Measurements from ENCODE around the gene ZNF324. TPM values are rescaled to one million over a fixed set of nuclear protein-coding genes. Genes with fewer than 3 reads are reported as not detected.
A peak's percentile ranks its signal among the peaks of the same experiment; 100 is the strongest.

ZNF324 gene
- total and polyA plus RNA-seq, 2 of the 13 experiments (the other 11 are each of a cell fraction or from before 2014, with no cell fraction given) = 1.1 to 4.7 TPM

DNA sequence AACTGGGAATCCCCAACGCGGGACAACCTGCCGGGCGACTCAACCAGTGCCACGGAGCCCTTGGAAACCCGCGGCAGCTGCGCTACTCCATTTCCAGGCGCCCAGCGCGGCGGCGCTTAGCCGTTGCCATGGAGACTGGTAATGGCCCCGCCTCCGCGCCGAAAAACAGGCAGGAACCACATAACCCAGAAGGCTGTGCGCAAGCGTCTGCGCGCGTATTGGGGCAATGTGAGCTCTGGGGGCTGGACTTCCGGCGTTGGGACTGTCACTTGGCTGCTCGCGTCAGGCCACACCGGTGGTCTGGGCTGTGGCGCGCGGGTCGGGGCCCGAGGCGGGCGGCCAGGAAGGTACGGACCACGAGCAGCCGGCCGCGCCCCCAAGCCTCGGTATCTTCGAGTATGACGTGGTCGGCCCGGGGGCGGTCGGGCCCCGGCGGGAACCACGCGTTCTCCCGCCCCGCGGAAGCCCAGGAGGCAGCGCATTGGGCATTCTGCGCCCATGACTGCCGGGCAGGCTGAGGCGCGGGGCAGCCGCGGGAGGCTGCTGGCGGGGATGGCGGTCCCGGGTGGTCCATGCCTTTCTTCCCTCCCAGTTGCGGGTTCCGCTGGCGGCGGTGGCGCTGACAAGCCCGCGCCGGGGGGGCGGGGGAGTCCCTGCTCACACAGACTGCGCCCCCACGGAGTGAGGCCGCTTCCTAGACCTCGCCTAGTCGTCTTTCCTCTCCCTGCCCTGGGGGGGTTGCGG, 15.3 kb upstream of the ZNF324 start, which contains the start of gene ZNF324B (continued):
- no peak for TF ChIP-seq EHMT2 (IDR thresholded peaks at IDR 0.05; ENCODE audit: borderline replicate concordance, low read depth, low read length)
- no peak for TF ChIP-seq ZNF570 (CRISPR knock-in tag; IDR thresholded peaks at IDR 0.05; ENCODE audit: borderline replicate concordance)
- TF ChIP-seq, protein P1, sequence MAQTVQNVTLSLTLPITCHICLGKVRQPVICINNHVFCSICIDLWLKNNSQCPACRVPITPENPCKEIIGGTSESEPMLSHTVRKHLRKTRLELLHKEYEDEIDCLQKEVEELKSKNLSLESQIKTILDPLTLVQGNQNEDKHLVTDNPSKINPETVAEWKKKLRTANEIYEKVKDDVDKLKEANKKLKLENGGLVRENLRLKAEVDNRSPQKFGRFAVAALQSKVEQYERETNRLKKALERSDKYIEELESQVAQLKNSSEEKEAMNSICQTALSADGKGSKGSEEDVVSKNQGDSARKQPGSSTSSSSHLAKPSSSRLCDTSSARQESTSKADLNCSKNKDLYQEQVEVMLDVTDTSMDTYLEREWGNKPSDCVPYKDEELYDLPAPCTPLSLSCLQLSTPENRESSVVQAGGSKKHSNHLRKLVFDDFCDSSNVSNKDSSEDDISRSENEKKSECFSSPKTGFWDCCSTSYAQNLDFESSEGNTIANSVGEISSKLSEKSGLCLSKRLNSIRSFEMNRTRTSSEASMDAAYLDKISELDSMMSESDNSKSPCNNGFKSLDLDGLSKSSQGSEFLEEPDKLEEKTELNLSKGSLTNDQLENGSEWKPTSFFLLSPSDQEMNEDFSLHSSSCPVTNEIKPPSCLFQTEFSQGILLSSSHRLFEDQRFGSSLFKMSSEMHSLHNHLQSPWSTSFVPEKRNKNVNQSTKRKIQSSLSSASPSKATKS (CRISPR knock-in tag; IDR thresholded peaks at IDR 0.05) = no peak
- TF ChIP-seq, protein P2, sequence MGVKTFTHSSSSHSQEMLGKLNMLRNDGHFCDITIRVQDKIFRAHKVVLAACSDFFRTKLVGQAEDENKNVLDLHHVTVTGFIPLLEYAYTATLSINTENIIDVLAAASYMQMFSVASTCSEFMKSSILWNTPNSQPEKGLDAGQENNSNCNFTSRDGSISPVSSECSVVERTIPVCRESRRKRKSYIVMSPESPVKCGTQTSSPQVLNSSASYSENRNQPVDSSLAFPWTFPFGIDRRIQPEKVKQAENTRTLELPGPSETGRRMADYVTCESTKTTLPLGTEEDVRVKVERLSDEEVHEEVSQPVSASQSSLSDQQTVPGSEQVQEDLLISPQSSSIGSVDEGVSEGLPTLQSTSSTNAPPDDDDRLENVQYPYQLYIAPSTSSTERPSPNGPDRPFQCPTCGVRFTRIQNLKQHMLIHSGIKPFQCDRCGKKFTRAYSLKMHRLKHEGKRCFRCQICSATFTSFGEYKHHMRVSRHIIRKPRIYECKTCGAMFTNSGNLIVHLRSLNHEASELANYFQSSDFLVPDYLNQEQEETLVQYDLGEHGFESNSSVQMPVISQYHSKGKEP (CRISPR knock-in tag; IDR thresholded peaks at IDR 0.05) = no peak
- TF ChIP-seq, protein P3, sequence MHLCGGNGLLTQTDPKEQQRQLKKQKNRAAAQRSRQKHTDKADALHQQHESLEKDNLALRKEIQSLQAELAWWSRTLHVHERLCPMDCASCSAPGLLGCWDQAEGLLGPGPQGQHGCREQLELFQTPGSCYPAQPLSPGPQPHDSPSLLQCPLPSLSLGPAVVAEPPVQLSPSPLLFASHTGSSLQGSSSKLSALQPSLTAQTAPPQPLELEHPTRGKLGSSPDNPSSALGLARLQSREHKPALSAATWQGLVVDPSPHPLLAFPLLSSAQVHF (CRISPR knock-in tag; IDR thresholded peaks at IDR 0.05) = no peak
- no peak for TF ChIP-seq U2AF1 (optimal IDR thresholded peaks at IDR 0.05; ENCODE audit: low read depth, low read length)
- TF ChIP-seq, protein P4, sequence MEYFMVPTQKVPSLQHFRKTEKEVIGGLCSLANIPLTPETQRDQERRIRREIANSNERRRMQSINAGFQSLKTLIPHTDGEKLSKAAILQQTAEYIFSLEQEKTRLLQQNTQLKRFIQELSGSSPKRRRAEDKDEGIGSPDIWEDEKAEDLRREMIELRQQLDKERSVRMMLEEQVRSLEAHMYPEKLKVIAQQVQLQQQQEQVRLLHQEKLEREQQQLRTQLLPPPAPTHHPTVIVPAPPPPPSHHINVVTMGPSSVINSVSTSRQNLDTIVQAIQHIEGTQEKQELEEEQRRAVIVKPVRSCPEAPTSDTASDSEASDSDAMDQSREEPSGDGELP (IDR thresholded peaks at IDR 0.05; ENCODE audit: borderline replicate concordance, low read depth) = peak; percentile 14; the same call in 1 of the 2 replicates
- no peak for TF ChIP-seq ZNF850 (CRISPR knock-in tag; conservative IDR thresholded peaks at IDR 0.05)
- no peak for TF ChIP-seq NAIF1 (CRISPR knock-in tag; IDR thresholded peaks at IDR 0.05; ENCODE audit: borderline replicate concordance)
- TF ChIP-seq ZNF724P (CRISPR knock-in tag; IDR thresholded peaks at IDR 0.05; ENCODE audit: borderline replicate concordance) = peak; percentile 17; the same call in 1 of the 2 replicates
- no peak for TF ChIP-seq ZNF549 (CRISPR knock-in tag; IDR thresholded peaks at IDR 0.05)
- TF ChIP-seq ZNF772 (CRISPR knock-in tag; IDR thresholded peaks at IDR 0.05) = no peak
- no peak for TF ChIP-seq NCOR1 (IDR thresholded peaks at IDR 0.05; ENCODE audit: borderline replicate concordance, low read length)
- TF ChIP-seq ZSCAN21 (CRISPR knock-in tag; IDR thresholded peaks at IDR 0.05; ENCODE audit: borderline replicate concordance) = no peak
- TF ChIP-seq, protein P5, sequence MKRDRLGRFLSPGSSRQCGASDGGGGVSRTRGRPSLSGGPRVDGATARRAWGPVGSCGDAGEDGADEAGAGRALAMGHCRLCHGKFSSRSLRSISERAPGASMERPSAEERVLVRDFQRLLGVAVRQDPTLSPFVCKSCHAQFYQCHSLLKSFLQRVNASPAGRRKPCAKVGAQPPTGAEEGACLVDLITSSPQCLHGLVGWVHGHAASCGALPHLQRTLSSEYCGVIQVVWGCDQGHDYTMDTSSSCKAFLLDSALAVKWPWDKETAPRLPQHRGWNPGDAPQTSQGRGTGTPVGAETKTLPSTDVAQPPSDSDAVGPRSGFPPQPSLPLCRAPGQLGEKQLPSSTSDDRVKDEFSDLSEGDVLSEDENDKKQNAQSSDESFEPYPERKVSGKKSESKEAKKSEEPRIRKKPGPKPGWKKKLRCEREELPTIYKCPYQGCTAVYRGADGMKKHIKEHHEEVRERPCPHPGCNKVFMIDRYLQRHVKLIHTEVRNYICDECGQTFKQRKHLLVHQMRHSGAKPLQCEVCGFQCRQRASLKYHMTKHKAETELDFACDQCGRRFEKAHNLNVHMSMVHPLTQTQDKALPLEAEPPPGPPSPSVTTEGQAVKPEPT (CRISPR knock-in tag; IDR thresholded peaks at IDR 0.05; ENCODE audit: low read depth) = no peak
- TF ChIP-seq, protein P6, sequence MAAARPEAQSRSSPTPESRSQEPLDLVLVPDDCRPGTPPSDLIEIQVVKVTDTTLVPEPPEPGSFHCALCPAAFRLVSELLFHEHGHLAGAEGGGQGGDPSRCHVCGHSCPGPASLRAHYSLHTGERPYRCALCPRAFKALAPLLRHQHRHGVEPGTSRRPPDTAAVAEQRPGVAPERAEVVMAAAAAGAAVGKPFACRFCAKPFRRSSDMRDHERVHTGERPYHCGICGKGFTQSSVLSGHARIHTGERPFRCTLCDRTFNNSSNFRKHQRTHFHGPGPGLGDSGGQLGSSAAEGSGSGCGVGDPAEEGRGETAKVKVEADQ (CRISPR knock-in tag; IDR thresholded peaks at IDR 0.05; ENCODE audit: borderline replicate concordance) = no peak
- TF ChIP-seq ZNF350 (CRISPR knock-in tag; IDR thresholded peaks at IDR 0.05; ENCODE audit: borderline replicate concordance, low read depth) = peak; percentile 27; the same call in 1 of the 2 replicates
- TF ChIP-seq, protein P7, sequence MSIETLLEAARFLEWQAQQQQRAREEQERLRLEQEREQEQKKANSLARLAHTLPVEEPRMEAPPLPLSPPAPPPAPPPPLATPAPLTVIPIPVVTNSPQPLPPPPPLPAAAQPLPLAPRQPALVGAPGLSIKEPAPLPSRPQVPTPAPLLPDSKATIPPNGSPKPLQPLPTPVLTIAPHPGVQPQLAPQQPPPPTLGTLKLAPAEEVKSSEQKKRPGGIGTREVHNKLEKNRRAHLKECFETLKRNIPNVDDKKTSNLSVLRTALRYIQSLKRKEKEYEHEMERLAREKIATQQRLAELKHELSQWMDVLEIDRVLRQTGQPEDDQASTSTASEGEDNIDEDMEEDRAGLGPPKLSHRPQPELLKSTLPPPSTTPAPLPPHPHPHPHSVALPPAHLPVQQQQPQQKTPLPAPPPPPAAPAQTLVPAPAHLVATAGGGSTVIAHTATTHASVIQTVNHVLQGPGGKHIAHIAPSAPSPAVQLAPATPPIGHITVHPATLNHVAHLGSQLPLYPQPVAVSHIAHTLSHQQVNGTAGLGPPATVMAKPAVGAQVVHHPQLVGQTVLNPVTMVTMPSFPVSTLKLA (IDR thresholded peaks at IDR 0.05) = peak; percentile 48
